Adipocyte (in vitro differentiated cells): ENCODE measurements around the gene HOXA6.
A peak's percentile ranks its signal among the peaks of the same experiment; 100 is the strongest.

Experiments
- DNase-seq: peaks from one replicate; pipeline ENCODE4 v3.0.0-alpha.2; 2015; ENCODE audit warnings: low read depth
- H3K27me3 ChIP-seq: replicated peaks from 2 replicates; pipeline ENCODE4 v1.7.0; 2013; ENCODE audit warnings: mild to moderate bottlenecking, low read length, moderate library complexity; ENCODE audit not compliant: control insufficient read depth, insufficient read depth
- H3K36me3 ChIP-seq: 2 replicates; pipeline ENCODE4 v1.7.0; 2013; ENCODE audit warnings: low read length, mild to moderate bottlenecking, moderate library complexity; ENCODE audit not compliant: control insufficient read depth, insufficient read depth, severe bottlenecking
- H3K4me1 ChIP-seq: 2 replicates; pipeline ENCODE4 v1.7.0; 2013; ENCODE audit warnings: mild to moderate bottlenecking, low read length, moderate library complexity; ENCODE audit not compliant: control insufficient read depth, insufficient read depth
- H3K4me3 ChIP-seq: 2 replicates; pipeline ENCODE4 v1.7.0; 2013; ENCODE audit warnings: mild to moderate bottlenecking, low read length, moderate library complexity
- H3K9ac ChIP-seq: 2 replicates; pipeline ENCODE4 v1.7.0; 2013; ENCODE audit warnings: mild to moderate bottlenecking, low read length, moderate library complexity
- H3K9me3 ChIP-seq: 2 replicates; pipeline ENCODE4 v1.7.0; 2013; ENCODE audit warnings: mild to moderate bottlenecking, low read length, moderate library complexity; ENCODE audit not compliant: control insufficient read depth

HOXA6 gene

GRCh38 chr7:27156508-27156898 lies 8.9 kb upstream of the HOXA6 start, which contains the start of gene HOXA7:
Gene HOXA7, minus strand, starts transcription at chr7:27156675. Its CDS starts 130 bp downstream, at chr7:27156545.
- Histone ChIP-seq H3K36me3 (no peaks in the 10 kb centered on the region), H3K4me1 (peaks cover 42% of the 10 kb centered on the region), H3K9me3 (no peaks in the 10 kb centered on the region), H3K9ac (peak within 1 kb of the TSS; percentile 97), H3K4me3 (peak within 1 kb of the TSS; percentile 94), H3K27me3 (no peaks in the 10 kb centered on the region)
- no peak for DNase-seq

GRCh38 chr7:27155816-27156507 lies 8.4 kb upstream of the HOXA6 start:
- Histone ChIP-seq H3K36me3 (no peaks in the 10 kb centered on the region), H3K9ac (peak overlapping the region; percentile 97), H3K4me3 (peak overlapping the region; percentile 94), H3K4me1 (peaks cover 39% of the 10 kb centered on the region), H3K27me3 (no peaks in the 10 kb centered on the region), H3K9me3 (no peaks in the 10 kb centered on the region)
- DNase-seq: no peak

- Histone ChIP-seq H3K4me1 (peaks cover 35% of the 10 kb centered on the region), H3K27me3 (no peaks in the 10 kb centered on the region), H3K4me3 (peak overlapping the region; percentile 94), H3K9ac (peak overlapping the region; percentile 97), H3K36me3 (no peaks in the 10 kb centered on the region), H3K9me3 (no peaks in the 10 kb centered on the region)
- no peak for DNase-seq
These were observed 7.6 kb upstream of the HOXA6 start for GRCh38 chr7:27154901-27155815.

- Histone ChIP-seq H3K9me3 (no peaks in the 10 kb centered on the region), H3K36me3 (no peaks in the 10 kb centered on the region), H3K4me3 (peak overlapping the region; percentile 94), H3K27me3 (no peaks in the 10 kb centered on the region), H3K9ac (peak overlapping the region; percentile 97), H3K4me1 (peaks cover 34% of the 10 kb centered on the region)
- no peak for DNase-seq
These were observed 6.8 kb upstream of the HOXA6 start for GRCh38 chr7:27154369-27154768.

- H3K9ac ChIP-seq: peak overlapping the region; percentile 97
- H3K4me1 ChIP-seq: peaks cover 39% of the 10 kb centered on the region
- H3K4me3 ChIP-seq: peak overlapping the region; percentile 94
- DNase-seq: no peak
- no peaks in the 10 kb centered on the region for H3K9me3 ChIP-seq
- no peaks in the 10 kb centered on the region for H3K36me3 ChIP-seq
- no peaks in the 10 kb centered on the region for H3K27me3 ChIP-seq
These were observed 6.0 kb upstream of the HOXA6 start for GRCh38 chr7:27153526-27153925.

GRCh38 chr7:27152816-27153442 lies 5.4 kb upstream of the HOXA6 start:
- Histone ChIP-seq H3K4me3 (peak overlapping the region; percentile 94), H3K36me3 (no peaks in the 10 kb centered on the region), H3K9me3 (no peaks in the 10 kb centered on the region), H3K27me3 (no peaks in the 10 kb centered on the region), H3K9ac (peak overlapping the region; percentile 97), H3K4me1 (peaks cover 43% of the 10 kb centered on the region)
- DNase-seq: no peak

- Histone ChIP-seq H3K4me1 (peaks cover 48% of the 10 kb centered on the region), H3K4me3 (peak within 1 kb of the TSS; percentile 94), H3K9ac (peak within 1 kb of the TSS; percentile 97), H3K27me3 (no peaks in the 10 kb centered on the region), H3K36me3 (no peaks in the 10 kb centered on the region), H3K9me3 (no peaks in the 10 kb centered on the region)
- peak; percentile 18 for DNase-seq
These were observed 4.6 kb upstream of the HOXA6 start, which contains the start of gene HOXA3 for GRCh38 chr7:27151931-27152815. Gene HOXA3, minus strand, starts transcription at chr7:27152583. Its CDS starts 41,943 bp downstream, at chr7:27110640.

- DNase-seq: no peak
- Histone ChIP-seq H3K9me3 (no peaks in the 10 kb centered on the region), H3K9ac (peak overlapping the region; percentile 97), H3K36me3 (no peaks in the 10 kb centered on the region), H3K4me1 (peaks cover 51% of the 10 kb centered on the region), H3K27me3 (no peaks in the 10 kb centered on the region), H3K4me3 (peak overlapping the region; percentile 94)
These were observed 3.9 kb upstream of the HOXA6 start for GRCh38 chr7:27151341-27151930.

- H3K4me3 ChIP-seq: peak overlapping the region; percentile 94
- H3K9me3 ChIP-seq: no peaks in the 10 kb centered on the region
- H3K36me3 ChIP-seq: no peaks in the 10 kb centered on the region
- no peaks in the 10 kb centered on the region for H3K27me3 ChIP-seq
- peak; percentile 83 for DNase-seq
- peak overlapping the region; percentile 97 for H3K9ac ChIP-seq
- peaks cover 58% of the 10 kb centered on the region for H3K4me1 ChIP-seq
These were observed 3.2 kb upstream of the HOXA6 start for GRCh38 chr7:27150568-27151340.
